ENCODE data around the gene INPP4A.

- TF ChIP-seq POLR2A (IDR thresholded peaks at IDR 0.05; ENCODE audit: low read depth) (no peak), POLR2AphosphoS5 (IDR thresholded peaks at IDR 0.05) (no peak), CTCF (IDR thresholded peaks at IDR 0.05) (no peak)
Observed at GRCh38 chr2:98617149-98617548, 172.5 kb downstream of the INPP4A start.
